HG03103 (cell line): Measurements from ENCODE around the gene LRP8.
"Not testable (repeated sequence)": the region's sequence is repeated elsewhere in the genome, so short reads cannot be mapped to it uniquely, and the experiment has no call there.

Experiments
- ATAC-seq: cut with Tn5 transposase; IDR thresholded peaks from one replicate; pipeline ENCODE4 v1.9.1; 2021; ENCODE audit warnings: low read depth; ENCODE audit not compliant: unreplicated experiment

Gene LRP8

DNA sequence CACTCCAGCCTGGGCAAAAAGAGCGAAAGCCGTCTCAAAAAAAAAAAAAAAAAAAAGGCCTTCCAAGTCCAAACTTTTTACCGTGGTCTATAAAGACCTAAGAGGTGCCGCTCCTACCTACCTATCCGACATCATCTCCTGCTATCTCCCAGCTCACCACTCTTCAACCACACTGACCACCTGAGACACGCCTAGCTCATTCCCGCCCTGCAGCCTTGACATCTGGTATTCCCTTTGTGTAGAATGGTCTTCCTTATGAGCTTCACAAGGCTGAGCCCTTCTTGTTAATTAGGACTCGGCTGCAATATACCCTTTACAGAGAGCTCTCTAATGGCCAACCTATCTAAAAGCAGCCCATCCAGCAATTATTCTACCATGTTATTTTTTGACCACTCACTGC, 90.2 kb downstream of the LRP8 start:
- ATAC-seq, result no peak

DNA sequence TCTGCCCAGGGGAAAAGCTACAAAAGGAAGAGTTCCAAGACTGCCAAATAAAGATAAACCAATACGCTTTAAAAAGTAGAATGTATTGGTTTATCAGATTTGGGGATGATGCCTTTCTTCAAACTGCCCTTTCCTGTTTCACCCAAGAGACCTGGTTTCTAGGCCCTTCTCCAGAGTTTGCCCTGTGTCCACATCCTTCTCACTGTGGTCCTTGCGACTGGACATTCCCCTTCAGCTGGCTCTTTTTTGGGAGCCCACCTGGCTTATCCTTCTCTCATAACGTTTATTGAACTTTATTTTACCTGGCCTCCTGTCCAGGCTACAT, 106.9 kb downstream of the LRP8 start:
- no peak for ATAC-seq

DNA sequence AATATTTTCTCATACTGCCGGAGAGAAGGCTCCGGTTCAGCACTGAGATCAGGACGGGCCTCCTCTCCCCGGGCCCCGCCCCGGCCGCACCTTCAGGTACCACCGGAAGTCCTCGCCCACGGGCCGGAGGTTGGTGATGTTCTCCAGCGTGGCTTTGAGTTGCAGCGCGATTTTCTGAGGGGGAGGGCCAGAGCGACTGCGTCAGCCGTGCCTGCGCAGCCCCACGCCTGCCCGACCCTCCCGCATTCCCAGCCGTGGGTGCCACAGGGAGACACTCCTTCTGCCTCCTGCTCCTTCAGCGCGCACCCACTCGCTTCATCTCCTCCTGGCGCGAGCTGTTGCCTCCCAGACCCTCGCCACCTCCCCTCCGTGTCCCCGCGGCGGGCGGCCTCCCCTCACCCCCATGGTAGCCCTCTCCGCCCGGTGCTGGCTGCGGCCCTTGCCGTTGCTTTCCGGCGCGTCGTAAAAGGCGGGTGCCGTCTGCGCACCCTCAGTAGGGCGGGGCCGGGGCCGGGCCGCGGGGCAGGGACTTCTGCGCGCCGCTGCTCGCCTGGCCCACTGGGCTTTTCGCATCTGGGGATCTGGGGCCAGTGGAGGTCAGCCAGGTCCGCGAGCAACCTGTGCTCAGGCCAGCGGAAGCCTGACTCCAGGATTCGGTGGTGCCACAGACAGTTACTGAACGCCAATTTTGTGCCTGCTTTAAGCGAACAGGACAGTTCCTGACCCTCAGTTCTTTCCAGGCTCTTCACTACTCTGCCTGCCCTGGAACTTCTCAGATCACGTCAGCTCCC, 107.5 kb downstream of the LRP8 start, which contains the start of gene CZIB:
Gene CZIB, minus strand, starts transcription at position 464 of the 791 bp plus-strand sequence. Its CDS starts 59 bp downstream, at position 405.
- ATAC-seq, result peak; percentile 94

DNA sequence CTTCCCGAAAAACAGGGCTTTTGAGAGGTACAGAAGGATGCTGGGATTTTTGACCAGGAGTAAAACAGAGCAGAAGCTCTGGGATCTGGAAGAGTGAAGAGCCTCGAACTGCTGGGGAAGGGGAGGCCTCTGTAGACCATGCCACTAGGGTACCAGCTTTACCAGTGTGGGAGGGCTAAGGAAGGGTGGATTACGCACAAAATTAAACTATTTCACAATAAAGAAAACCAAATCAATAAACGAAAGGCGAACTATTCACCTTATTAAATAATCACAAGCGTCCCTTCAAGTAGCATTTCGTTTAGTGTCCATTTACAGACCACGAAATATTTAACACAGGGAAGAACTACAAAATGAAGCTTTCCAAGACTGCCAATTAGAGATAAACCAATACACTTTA, 108.2 kb downstream of the LRP8 start:
- no peak for ATAC-seq

DNA sequence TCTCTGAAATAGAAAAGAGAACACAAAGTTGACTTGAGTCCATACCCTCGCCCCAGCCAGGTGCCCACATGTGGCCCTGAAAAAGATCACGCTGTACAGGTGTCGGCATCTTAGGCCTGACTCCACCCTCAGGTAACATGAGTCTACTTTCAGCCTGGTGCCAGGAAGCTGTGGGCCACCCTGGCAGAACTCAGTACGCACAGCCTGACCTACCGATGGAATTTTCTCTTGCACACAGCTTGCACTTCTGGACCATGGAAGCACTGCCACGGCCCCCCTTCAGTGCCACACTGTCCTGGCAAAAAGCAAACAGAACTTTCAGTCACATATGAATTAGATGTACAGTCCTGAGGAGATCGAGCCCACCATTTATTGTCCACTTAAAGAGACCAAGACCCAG, 109.7 kb downstream of the LRP8 start:
- ATAC-seq, result no peak

GRCh38 chr1:53214376-53214940, 113.4 kb downstream of the LRP8 start:
- ATAC-seq, result no peak

DNA sequence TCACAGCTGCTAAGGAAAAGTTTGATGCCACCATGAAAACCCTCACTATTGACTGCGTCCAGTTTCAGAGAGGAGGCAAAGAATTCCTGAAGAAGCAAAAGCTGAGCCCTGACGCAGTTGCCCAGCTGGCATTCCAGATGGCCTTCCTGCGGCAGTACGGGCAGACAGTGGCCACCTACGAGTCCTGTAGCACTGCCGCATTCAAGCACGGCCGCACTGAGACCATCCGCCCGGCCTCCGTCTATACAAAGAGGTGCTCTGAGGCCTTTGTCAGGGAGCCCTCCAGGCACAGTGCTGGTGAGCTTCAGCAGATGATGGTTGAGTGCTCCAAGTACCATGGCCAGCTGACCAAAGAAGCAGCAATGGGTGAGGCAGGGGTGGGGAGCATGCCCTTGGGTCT, 116.9 kb downstream of the LRP8 start:
- no peak for ATAC-seq

DNA sequence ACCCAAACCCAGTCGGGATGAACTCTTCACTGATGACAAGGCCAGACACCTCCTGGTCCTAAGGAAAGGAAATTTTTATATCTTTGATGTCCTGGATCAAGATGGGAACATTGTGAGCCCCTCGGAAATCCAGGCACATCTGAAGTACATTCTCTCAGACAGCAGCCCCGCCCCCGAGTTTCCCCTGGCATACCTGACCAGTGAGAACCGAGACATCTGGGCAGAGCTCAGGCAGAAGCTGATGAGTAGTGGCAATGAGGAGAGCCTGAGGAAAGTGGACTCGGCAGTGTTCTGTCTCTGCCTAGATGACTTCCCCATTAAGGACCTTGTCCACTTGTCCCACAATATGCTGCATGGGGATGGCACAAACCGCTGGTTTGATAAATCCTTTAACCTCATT, 117.5 kb downstream of the LRP8 start:
- no peak for ATAC-seq

DNA sequence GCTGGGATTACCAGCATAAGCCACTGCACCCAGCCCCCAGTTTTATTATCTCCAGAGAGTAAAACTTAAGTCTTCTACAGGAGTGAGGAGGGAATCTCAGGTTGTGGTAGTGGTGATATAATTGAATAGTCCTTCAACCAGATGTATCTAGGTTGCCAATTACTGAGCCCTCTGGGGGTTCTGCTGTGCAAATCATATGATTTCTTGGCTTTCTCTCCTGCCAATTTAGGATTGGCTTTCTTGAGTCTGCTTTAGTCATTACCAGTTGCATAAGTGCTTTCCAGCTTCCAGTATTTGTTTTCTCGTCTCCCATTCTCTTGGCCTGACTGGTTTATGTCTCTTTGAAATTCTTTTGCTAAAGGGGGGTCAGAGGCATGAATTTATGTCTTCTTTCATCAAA, 120.1 kb downstream of the LRP8 start:
- no peak for ATAC-seq

- ATAC-seq, result no peak
Observed at GRCh38 chr1:53206735-53207379, 121.0 kb downstream of the LRP8 start.

DNA sequence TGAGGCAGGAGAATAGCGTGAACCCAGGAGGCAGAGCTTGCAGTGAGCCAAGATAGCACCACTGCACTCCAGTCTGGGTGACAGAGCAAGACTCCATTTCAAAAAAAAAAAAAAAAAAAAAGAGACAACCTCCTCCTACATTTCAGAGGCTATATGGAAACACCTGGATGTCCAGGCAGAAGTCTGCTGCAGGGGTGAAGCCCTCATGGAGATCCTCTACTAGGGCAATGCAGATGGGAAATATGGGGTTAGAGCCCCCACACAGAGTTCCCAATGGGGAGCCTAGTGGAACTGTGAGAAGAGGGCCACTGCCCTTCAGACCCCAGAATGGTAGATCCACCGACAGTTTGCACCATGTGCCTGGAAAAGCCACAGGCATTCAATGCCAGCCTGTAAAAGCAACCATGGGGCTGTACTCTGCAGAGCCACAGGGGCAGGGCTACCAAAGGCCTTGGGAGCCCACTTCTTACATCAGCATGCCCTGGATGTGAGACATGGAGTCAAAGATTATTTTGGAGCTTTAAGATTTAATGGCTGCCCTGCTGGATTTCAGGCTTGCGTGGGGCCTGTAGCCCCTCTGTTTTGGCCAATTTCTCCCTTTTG, 121.7 kb downstream of the LRP8 start:
- not testable (repeated sequence) for ATAC-seq

- not testable (repeated sequence) for ATAC-seq
Observed at GRCh38 chr1:53205496-53205895, 122.4 kb downstream of the LRP8 start.

DNA sequence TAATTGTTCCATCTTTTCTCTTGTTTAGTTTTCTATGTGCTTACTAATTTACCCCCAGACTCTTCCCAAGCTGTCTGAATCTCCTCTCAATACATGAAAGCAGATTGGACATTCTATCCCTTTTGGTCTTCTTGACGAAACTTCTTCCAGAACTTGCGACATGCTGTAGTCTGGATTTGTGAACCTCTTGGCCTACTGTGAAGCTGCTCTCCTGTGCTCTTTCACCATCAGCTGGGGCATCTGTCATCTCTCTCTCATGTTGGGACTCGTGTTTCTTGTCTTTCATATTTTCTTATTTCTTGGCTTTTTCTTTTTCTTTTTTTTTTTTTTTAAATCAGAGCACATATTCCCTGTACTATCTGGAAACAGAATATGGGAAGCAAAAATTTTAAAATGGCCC, 124.4 kb downstream of the LRP8 start:
- no peak for ATAC-seq

DNA sequence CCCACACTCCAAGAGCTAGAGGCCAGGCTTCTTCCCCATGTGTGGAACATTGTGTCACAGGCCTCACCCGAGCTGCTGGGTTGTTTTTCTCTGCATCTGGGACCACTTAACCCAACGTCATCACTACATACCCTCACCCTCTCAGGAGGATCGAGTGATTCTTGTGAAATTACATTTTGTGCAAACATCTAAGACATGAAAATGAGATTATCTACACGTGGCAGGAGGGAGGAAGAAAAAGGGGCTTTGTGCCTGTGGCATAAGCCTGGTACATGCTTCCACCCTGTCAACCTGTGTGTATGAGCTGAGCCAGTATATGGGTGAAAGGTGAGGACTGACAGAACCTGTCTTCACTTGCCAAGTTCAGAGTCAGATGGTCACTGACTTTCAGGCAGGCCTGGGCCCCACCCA, 129.6 kb downstream of the LRP8 start:
- no peak for ATAC-seq

GRCh38 chr1:53197291-53198200, 130.3 kb downstream of the LRP8 start:
- ATAC-seq, result no peak

DNA sequence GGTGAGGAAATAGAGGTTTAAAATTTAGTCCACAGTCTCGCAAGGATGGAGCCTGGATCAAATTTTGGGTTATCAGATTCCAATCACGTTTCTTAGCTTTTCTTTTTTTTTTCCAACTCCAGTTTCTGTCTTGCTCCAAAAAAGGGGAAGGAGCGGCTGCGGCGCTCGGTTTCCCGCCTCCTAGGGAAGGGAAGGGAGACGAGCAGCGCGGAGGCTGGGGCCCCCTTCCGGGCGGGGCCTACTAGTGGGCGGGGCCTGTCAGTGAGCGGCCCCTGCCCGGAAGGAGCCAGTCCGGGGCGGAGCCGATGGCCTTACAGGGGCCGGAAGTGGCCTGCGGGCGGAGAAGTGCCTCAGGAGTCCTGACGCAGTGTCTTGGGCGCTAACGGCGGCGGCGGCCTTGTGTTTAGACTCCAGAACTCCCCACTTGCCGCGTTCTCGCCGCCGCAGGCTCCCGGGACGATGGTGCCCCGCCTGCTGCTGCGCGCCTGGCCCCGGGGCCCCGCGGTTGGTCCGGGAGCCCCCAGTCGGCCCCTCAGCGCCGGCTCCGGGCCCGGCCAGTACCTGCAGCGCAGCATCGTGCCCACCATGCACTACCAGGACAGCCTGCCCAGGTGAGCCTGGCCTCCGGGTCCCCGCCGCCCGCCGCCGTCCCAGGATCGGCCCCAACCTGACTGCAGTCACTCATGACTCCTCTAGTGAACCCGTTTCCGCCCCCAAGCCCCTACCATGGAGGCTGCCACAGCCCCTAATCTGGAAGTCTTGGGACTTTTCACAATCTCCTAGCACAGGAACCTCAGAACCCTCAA, 131.2 kb downstream of the LRP8 start, which contains the start of gene CPT2:
Gene CPT2, plus strand, starts transcription at position 340 of the 806 bp plus-strand sequence. Its CDS starts 120 bp downstream, at position 460.
- ATAC-seq, result peak; percentile 99

GRCh38 chr1:53196017-53196484, 131.8 kb downstream of the LRP8 start:
- ATAC-seq, result no peak

- ATAC-seq, result no peak
Observed at GRCh38 chr1:53195246-53196016, 132.4 kb downstream of the LRP8 start.
